ENCODE results near the gene RGS10. TPM values are rescaled to one million over a fixed set of nuclear protein-coding genes. Genes with fewer than 3 reads are reported as not detected.

The RGS10 gene
- total RNA-seq, 1 experiment from 2014 or later = 10.6 TPM

- Histone ChIP-seq H3T11ph (ENCODE audit: low read length) (no peak overlapping the region), H4K20me1 (ENCODE audit: control insufficient read depth, insufficient read depth, insufficient read length) (peaks cover 3% of the 10 kb centered on the region), H4K8ac (replicated peaks; ENCODE audit: insufficient read length, low read depth, low read length) (no peak overlapping the region), H4K5ac (ENCODE audit: insufficient read length, low read depth, low read length) (no peak overlapping the region), H2AFZ (ENCODE audit: low read length) (no peak overlapping the region), H3K79me2 (ENCODE audit: insufficient read depth, low read length) (no peaks in the 10 kb centered on the region), H3K9ac (ENCODE audit: extremely low read depth, insufficient read length, low read length) (no peak overlapping the region), H3K23me2 (ENCODE audit: insufficient read length, low read depth, low read length, poor library complexity, severe bottlenecking) (no peaks in the 10 kb centered on the region), H3K18ac (ENCODE audit: insufficient read length, low read depth, low read length) (no peak overlapping the region), H2BK15ac (ENCODE audit: low read depth, low read length) (no peak overlapping the region), H2BK5ac (ENCODE audit: insufficient read length, low read length) (no peak overlapping the region), H3K4ac (ENCODE audit: low read depth, low read length) (no peak overlapping the region), H3K23ac (ENCODE audit: insufficient read length, low read depth, low read length) (no peak overlapping the region), H3K4me2 (ENCODE audit: insufficient read depth, insufficient read length, low read length) (no peak overlapping the region), H3K79me1 (ENCODE audit: insufficient read depth, low read depth, low read length, poor library complexity, severe bottlenecking) (no peaks in the 10 kb centered on the region), H2BK20ac (ENCODE audit: low read depth, low read length, poor library complexity, severe bottlenecking) (no peak overlapping the region), H3K27ac (ENCODE audit: insufficient read length, low read depth, low read length) (no peak overlapping the region), H3K27me3 (ENCODE audit: insufficient read depth, low read length) (peaks cover 4% of the 10 kb centered on the region; the same call in 1 of the 2 replicates), H3K4me1 (ENCODE audit: insufficient read depth, low read length) (no peaks in the 10 kb centered on the region), H3K56ac (ENCODE audit: insufficient read length, low read depth, low read length) (no peak overlapping the region), H3K9me3 (ENCODE audit: control insufficient read depth, low read depth, low read length) (no peaks in the 10 kb centered on the region), H2BK120ac (ENCODE audit: low read depth, low read length, poor library complexity, severe bottlenecking) (no peak overlapping the region), H2BK12ac (ENCODE audit: insufficient read length, low read depth, low read length) (no peak overlapping the region), H2AK5ac (ENCODE audit: insufficient read length, low read length) (no peak overlapping the region), H4K91ac (ENCODE audit: insufficient read length, low read depth, low read length) (no peak overlapping the region), H3K14ac (ENCODE audit: insufficient read depth, low read length) (no peak overlapping the region)
- Mint-ChIP-seq H3K4me3 (no peak overlapping the region), H3K27ac (no peak overlapping the region), H3K27me3 (ENCODE audit: low read depth) (peaks cover 76% of the 10 kb centered on the region), H3K36me3 (ENCODE audit: insufficient read depth in 1 of 3, low read depth in 3 of 3) (no peaks in the 10 kb centered on the region; a peak in 1 of 7 replicates), H3K9me3 (peaks cover 4 to 5% of the 10 kb centered on the region in 2 experiments; a peak in 4 of 5 replicates), H3K4me1 (no peaks in the 10 kb centered on the region)
- DNase-seq = no peak
- TF ChIP-seq CTCF (conservative IDR thresholded peaks at IDR 0.05) = no peak
- no CpG with 5 or more reads among the region's 3 CpGs for WGBS (ENCODE audit: extremely low coverage, insufficient read length, low lambda C conversion rate)
Measured at GRCh38 chr10:119470920-119471702, 71.4 kb downstream of the RGS10 start.
